HG03135 (cell line): ENCODE results near the gene TFRC.
"Not testable (repeated sequence)": the region's sequence is repeated elsewhere in the genome, so short reads cannot be mapped to it uniquely, and the experiment has no call there.

Experiments
- ATAC-seq: cut with Tn5 transposase; IDR thresholded peaks from one replicate; pipeline ENCODE4 v1.9.1; 2021; ENCODE audit warnings: mild to moderate bottlenecking, moderate library complexity; ENCODE audit not compliant: unreplicated experiment

TFRC gene

GRCh38 chr3:196049653-196050052, 32.2 kb downstream of the TFRC start:
- no peak for ATAC-seq

DNA sequence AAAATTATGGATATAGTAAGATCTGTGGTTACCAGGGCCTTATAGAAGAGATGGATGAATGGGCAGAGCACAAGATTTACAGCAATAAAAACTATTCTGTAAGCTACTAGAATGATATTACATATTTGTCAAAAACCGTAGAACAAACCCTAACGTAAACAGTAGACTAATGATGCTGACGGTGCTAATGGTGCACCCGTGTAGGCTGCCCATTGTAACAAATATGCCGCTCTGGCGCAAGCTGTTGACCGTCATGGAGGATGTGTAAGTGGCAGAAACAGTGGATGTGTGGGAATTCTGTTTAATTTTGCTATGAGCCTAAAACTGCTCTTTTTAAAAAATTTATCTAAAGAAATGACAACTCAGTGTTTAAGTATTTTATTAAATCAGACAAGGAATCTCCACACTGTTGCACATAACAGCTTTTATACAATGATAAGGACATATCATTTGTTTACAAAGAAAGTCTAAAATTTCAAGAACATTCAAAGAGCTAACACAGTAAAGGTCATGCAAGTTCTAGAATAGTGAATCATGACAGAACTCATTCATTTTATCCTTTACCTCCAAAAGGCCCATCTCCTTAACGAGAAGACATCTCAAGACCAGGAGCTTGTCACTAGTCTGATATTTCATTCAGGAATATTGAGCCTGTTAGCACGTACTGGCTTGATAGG, 32.8 kb downstream of the TFRC start:
- no peak for ATAC-seq

- ATAC-seq: no peak
These were observed 34.4 kb downstream of the TFRC start for GRCh38 chr3:196047391-196048030.

DNA sequence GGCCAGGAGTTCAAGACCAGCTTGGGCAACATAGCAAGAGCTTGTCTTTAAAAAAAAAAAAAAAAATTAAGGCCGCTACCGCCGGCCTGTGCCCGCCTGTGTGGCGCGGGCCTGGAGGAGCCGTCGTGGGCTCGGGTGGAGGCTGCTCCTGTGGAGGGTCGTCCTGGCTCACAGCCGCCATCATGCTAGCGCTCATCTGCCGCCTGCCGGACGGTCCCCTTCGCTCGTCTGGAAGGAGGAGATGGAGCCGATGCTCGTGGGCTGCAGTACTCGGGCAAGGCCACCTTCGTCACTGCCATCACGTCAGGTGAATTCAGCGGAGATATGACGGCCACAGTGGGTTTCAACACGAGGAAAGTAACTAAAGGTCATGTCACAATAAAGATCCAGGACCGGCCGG, 37.4 kb downstream of the TFRC start:
- no peak for ATAC-seq

GRCh38 chr3:196042673-196043072, 39.2 kb downstream of the TFRC start:
- no peak for ATAC-seq

GRCh38 chr3:196039359-196039758, 42.5 kb downstream of the TFRC start:
- no peak for ATAC-seq

DNA sequence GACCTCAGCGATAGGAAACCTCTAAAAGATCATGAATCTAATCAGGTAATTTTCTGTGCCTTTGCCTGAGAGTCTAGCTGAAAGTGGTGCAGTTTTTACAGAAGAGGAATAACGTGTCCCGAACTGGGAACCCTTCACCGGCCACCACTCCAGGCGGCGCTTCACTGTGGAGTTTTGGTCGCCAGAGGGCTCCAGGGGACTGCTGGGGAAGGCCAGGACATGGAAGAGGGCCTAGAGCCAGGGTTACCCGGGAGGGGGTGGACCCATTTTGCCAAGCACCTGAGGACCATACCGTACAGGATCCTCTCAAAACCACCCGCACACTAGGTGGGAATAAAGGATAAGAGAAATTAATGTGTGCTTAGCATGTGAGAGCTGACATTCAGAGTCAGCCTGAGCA, 55.8 kb downstream of the TFRC start:
- ATAC-seq: not testable (repeated sequence)

GRCh38 chr3:196024968-196025367, 56.9 kb downstream of the TFRC start:
- ATAC-seq: no peak

DNA sequence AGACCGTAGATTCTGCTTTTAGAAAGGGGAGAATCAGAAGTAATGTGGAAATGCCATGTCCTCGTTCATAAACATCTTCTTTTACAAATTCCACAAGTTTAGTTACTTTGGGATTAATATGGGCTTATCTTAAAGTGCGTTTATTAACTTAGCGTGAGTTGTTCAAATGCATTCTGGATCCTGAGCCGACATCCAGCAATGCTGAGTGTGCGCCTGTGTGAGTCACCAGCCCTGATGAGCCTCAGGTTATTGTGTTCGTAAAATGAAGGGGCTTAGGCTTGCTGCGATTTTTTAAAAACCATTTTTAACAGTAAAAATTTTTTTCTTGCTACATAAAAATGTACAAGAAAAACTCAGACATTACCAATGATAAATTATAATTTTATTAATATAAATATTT, 57.9 kb downstream of the TFRC start:
- ATAC-seq: no peak

DNA sequence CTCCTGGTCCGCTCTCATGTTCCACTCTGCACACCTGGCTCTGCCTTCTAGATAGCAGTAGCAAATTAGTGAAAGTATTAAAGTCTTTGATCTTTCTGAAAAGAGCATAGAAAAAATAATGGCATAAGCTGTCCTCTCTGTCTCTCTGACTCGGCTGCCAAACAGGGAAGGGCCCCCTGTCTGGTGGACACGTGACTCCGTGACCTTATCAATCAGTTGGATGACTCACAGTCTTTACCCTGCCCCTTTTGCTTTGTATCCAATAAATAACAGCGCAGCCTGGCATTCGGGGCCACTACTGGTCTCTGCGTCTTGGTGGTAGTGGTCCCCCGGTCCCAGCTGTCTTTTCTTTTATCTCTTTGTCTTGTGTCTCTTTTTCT, 59.4 kb downstream of the TFRC start:
- not testable (repeated sequence) for ATAC-seq

- no peak for ATAC-seq
These were observed 61.5 kb downstream of the TFRC start for GRCh38 chr3:196020373-196020772.

DNA sequence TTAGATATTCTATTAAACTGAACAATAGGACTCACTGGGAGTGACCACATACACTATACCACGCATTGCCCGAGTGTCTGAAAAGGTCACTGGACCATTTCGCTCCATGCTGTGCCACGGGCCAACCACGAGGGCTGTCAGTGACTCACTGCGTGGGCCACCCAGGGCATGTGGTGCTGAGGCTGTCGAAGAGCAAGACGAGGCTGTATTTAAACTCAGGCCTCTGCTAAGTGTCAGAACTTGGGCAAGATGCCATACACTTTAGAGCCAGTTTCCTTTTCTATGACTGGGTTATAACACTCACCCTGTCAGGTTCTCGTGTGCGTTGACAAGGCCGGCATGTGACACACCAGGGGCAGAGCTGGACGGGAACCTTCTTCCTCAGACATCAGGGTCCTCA, 62.3 kb downstream of the TFRC start:
- not testable (repeated sequence) for ATAC-seq

- ATAC-seq: not testable (repeated sequence)
These were observed 63.7 kb downstream of the TFRC start for GRCh38 chr3:196018159-196018558.

DNA sequence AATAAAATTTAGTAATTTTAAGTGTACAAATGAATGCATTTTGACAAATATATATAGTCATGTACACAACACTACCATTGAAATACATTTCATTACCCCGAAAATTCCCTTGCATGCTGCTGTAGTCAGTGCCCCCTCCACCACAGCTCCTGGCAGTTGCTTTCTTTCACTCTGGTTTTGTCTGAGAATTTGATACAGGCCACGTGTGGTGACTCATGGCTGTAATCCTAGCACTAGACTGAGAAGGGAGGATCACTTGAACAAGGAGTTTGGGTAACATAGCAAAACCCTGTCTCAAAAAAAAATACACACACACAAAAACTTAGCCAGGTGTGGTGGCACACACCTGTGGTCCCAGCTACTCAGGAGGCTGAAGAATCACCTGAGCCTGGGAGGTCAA, 65.4 kb downstream of the TFRC start:
- no peak for ATAC-seq

DNA sequence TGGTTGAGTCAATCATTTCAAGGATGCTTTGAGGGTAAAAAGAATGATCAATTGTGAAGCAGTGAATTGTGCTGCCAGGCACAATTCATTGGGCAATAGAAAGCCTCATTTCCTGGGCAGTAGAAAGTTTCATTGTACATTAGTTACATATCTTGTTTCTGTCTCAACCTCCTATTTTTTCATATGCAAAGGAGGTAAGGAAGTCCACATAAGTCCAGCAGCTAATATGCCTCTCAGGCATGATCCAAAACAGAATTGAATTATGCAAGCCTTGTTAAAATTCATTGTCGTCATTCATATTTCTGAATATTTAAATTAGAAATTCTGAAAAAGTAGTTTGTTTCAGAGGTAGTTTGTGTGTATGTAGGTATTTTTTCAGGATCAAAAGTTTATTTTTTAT, 65.8 kb downstream of the TFRC start:
- no peak for ATAC-seq

DNA sequence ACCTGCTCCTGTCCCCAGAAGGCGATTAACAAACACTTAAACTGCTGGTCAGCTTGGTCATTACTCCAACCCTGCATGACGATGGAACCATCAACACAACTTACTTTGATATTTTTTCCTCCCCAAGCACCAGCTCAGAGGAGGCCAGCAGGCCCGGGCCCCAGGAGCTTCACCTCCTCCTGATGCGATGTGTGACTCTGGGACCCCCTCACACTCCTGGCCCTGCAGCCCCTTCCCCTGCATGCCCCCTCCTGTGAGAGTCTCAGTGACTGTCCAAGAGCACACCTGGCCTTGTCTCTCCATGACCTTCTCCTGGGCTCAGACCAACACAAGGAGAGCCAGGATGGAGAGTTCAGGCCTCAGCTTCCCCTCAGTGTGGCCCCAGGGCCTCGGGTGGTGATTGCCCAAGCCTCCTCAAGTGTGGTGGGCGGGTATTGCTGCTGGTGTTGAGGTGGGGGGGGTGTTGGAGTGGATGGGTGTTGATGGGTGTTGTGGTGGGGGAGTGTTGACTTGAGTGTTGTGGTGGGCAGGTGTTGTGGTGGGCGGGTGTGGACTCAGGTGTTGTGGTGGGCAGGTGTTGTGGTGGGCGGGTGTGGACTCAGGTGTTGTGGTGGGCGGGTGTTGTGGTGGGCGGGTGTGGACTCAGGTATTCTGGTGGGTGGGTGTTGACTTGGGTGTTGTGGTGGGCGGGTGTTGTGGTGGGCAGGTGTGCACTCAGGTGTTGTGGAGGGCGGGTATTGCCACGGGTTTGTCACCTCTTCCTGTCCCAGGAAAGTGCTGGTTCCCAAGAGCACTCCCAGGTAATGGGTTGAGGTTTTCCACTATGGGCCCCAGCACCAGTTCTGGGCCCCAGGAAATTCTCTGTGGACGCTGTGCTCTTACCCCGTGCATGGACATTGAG, 68.1 kb downstream of the TFRC start:
- ATAC-seq: no peak

GRCh38 chr3:196012941-196013476, 68.9 kb downstream of the TFRC start:
- no peak for ATAC-seq

GRCh38 chr3:196012481-196012880, 69.4 kb downstream of the TFRC start:
- no peak for ATAC-seq

DNA sequence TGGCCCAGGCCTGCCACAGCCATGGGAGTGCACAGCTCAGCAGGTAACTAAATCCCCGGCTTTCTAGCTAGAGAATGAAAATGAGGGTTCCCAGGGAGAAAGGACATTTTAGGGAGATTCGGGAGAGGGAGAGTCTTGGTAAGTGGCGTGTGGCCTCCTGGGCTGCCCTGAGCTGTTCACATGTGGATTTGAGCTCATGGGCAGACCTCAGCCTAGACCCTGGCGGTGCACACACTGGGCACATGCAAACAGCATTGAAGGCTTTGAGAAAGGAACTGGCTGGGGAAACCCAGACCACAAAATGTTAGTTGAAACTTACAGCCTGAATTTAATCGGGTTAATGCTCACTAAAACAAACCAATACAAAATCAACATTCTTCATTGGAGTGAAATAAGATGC, 72.4 kb downstream of the TFRC start:
- no peak for ATAC-seq

- ATAC-seq: no peak
These were observed 73.0 kb downstream of the TFRC start for GRCh38 chr3:196008929-196009328.

GRCh38 chr3:196008387-196008786, 73.5 kb downstream of the TFRC start:
- ATAC-seq: no peak
